Measurements from ENCODE around the gene NOL9. TPM values are rescaled to one million over a fixed set of nuclear protein-coding genes. Genes with fewer than 3 reads are reported as not detected.

NOL9 gene
- total RNA-seq, 4 donors from 2014 or later: 20.1 to 41.6 (median 23.6) TPM

DNA sequence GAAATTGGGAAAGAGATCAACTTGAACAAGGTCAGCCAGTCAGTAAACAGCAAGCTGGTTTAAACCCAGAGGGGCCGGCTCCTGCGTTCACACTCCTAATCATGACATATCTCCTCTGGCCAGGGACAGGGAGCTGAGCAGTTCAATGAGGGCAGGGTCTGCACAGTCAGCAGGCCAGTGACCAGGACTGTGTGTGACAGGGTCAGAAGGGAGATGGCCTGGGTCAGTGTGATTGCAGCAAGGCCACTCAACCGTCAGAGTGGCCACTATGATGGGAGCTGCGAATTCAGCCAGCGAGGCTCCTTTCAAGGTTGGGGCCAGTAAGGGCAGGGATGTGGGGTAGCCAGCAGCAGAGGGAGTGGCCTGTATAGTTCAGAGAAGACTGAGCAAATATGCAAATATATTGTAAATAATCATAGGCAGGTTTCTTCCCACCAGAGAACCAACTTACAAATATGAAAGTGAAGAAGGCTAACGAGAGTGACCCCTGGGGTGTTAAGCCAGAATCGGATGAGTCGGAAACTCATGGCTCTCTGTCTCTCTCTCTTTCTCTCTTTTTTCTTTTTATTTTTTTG, 20.0 kb downstream of the NOL9 start:
- Histone ChIP-seq H3K27me3 (no peaks in the 10 kb centered on the region), H3K4me3 (replicated peaks in 1 of 3) (no peak overlapping the region), H3K27ac (no peak overlapping the region), H3K9me3 (no peaks in the 10 kb centered on the region), H3K36me3 (peaks cover 28 to 34% of the 10 kb centered on the region in 2 donors), H3K4me1 (no peaks in the 10 kb centered on the region)
- DNase-seq: no peak
- WGBS, 2 donors: 87 to 95% methylated on average over 8 of the region's 8 CpGs
- intact Hi-C loops (cut with DNase I): no loop called here
- TF ChIP-seq, protein P1, sequence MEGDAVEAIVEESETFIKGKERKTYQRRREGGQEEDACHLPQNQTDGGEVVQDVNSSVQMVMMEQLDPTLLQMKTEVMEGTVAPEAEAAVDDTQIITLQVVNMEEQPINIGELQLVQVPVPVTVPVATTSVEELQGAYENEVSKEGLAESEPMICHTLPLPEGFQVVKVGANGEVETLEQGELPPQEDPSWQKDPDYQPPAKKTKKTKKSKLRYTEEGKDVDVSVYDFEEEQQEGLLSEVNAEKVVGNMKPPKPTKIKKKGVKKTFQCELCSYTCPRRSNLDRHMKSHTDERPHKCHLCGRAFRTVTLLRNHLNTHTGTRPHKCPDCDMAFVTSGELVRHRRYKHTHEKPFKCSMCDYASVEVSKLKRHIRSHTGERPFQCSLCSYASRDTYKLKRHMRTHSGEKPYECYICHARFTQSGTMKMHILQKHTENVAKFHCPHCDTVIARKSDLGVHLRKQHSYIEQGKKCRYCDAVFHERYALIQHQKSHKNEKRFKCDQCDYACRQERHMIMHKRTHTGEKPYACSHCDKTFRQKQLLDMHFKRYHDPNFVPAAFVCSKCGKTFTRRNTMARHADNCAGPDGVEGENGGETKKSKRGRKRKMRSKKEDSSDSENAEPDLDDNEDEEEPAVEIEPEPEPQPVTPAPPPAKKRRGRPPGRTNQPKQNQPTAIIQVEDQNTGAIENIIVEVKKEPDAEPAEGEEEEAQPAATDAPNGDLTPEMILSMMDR (IDR thresholded peaks at IDR 0.05): no peak
- no peak for TF ChIP-seq POLR2A (IDR thresholded peaks at IDR 0.05)

DNA sequence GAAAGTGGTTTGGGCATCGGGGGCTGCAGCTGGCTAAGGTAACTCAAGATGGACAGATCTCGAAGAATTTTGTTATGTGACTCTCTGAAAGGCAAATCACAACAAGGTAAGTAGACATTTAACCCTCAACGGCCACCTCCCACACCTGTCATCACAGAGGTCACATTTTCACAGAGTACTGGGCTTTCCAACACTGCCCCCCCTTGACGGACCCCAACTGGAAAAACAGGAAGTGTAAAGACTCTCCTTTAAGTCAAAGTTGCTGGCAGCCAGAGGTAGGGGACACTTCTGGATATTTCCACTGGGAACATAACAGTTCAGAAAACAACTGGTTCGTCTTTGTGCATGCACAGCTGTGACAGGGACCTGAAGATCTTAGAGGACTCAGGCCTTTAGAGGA, 22.3 kb downstream of the NOL9 start:
- 88 to 92% methylated on average over 5 of the region's 5 CpGs for WGBS, 2 donors
- no peaks in the 10 kb centered on the region for H3K4me1 ChIP-seq
- no peak overlapping the region for H3K27ac ChIP-seq
- TF ChIP-seq POLR2A (IDR thresholded peaks at IDR 0.05): no peak
- TF ChIP-seq, protein P1 (IDR thresholded peaks at IDR 0.05): no peak
- peaks cover 40 to 45% of the 10 kb centered on the region in 2 donors for H3K36me3 ChIP-seq
- H3K9me3 ChIP-seq: no peaks in the 10 kb centered on the region
- no peak for DNase-seq
- no peaks in the 10 kb centered on the region for H3K27me3 ChIP-seq
- intact Hi-C loops (cut with DNase I): no loop called here
- no peak overlapping the region for H3K4me3 ChIP-seq (replicated peaks in 1 of 3)

DNA sequence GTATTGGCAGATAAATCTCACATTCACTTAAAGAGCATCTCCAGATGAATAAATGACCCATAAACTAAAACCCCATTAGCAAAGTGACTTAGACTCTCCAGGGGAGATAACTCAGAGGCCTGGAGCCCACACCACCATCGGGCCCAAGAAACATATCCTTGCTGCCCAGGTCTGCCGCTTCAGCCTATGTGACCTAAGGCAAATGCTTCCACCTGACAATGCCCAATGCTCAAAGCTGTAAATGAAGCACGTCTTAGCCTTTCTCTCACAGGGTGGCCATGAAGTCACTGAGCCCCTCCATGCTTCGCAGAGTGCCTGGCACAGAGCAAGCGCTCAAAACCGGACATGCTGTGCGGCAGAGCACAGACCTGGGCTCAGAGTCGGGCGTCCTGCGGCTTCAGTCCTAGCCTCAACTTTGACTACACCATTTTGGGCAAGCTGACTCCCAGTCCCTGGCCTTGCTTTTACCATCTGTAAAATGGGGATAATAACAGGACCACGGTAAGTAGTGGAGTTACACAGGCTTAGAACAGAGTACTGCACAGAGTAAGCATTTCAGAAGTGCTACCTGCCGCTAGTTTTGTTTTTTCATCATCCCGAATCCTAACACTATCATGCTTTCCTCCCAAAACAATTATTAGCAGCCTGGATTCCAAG, 23.7 kb downstream of the NOL9 start:
- TF ChIP-seq, protein P1 (IDR thresholded peaks at IDR 0.05): no peak
- no peak for TF ChIP-seq POLR2A (IDR thresholded peaks at IDR 0.05)
- Histone ChIP-seq H3K4me1 (no peaks in the 10 kb centered on the region), H3K27me3 (no peaks in the 10 kb centered on the region), H3K9me3 (no peaks in the 10 kb centered on the region), H3K4me3 (replicated peaks in 1 of 3) (no peak overlapping the region), H3K27ac (no peak overlapping the region), H3K36me3 (peaks cover 53 to 57% of the 10 kb centered on the region in 2 donors)
- intact Hi-C loops (cut with DNase I): no loop called here
- DNase-seq: no peak
- WGBS, 2 donors: 93 to 98% methylated on average over 13 of the region's 13 CpGs

DNA sequence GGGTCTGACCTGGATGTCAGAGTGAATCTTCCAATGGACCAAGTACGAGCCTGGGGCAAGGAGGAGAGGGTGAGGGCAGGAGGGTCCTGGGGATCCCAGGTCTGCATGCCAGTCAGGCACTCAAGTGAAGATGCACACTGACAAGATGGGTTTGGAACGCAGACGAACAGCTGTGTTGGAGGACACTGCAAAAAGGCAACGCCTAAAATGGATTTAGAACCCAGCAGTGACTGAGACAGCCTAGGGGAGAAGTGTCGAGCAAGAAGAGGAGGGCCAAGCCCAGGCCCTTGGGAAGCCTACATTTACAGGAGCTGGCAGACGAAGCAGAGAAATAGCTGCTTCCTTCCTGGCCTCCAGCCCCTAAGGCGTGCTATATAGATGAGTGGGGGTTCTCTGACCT, 25.8 kb downstream of the NOL9 start:
- Histone ChIP-seq H3K4me1 (no peaks in the 10 kb centered on the region), H3K36me3 (peaks cover 60 to 63% of the 10 kb centered on the region in 2 donors), H3K27ac (no peak overlapping the region), H3K4me3 (replicated peaks in 1 of 3) (no peak overlapping the region), H3K27me3 (no peaks in the 10 kb centered on the region), H3K9me3 (no peaks in the 10 kb centered on the region)
- no peak for TF ChIP-seq POLR2A (IDR thresholded peaks at IDR 0.05)
- TF ChIP-seq, protein P1 (IDR thresholded peaks at IDR 0.05): no peak
- DNase-seq: no peak
- intact Hi-C loops (cut with DNase I): no loop called here
- 84 to 96% methylated on average over 7 of the region's 7 CpGs for WGBS, 2 donors

DNA sequence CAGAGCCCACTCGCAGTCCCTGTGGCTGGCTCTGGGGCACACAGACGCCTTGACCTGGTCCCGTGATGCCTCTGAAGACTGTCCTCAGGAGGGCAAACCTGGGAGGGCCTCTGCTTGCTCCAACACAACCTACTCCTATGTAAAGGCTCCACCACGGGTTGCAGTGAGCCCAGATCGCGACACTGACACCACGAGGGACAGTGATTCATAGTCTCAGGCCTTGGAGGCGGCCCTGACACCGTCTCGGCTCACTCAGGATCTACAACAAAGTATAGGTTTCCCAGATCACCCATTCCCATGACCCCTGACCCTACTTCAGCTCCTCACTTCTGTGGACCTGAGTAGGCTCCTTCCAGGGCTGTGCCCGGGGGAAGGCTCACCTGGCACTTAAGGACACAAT, 28.0 kb downstream of the NOL9 start:
- no peak overlapping the region for H3K27ac ChIP-seq
- 84 to 86% methylated on average over 11 of the region's 11 CpGs for WGBS, 2 donors
- intact Hi-C loops (cut with DNase I): no loop called here
- H3K4me1 ChIP-seq: no peaks in the 10 kb centered on the region
- DNase-seq: no peak
- H3K9me3 ChIP-seq: no peaks in the 10 kb centered on the region
- H3K36me3 ChIP-seq: peaks cover 41 to 44% of the 10 kb centered on the region in 2 donors
- TF ChIP-seq, protein P1 (IDR thresholded peaks at IDR 0.05): no peak
- no peak for TF ChIP-seq POLR2A (IDR thresholded peaks at IDR 0.05)
- no peak overlapping the region for H3K4me3 ChIP-seq (replicated peaks in 1 of 3)
- no peaks in the 10 kb centered on the region for H3K27me3 ChIP-seq
